Peyer's patch (tissue), 4 donors: Measurements from ENCODE around the gene FAM83F.

ENCODE experiments used
- POLR2A ChIP-seq, 2 donors: fragments of 450-650 bp; IDR thresholded peaks; one replicate each; pipeline ENCODE4 v1.5.1; 2017; ENCODE audit warnings: antibody characterized with exemption in 2 of 2, mild to moderate bottlenecking in 2 of 2, moderate library complexity in 2 of 2
- TF ChIP-seq, protein P1 (sequence below), 6 experiments: fragments of 450-650 bp in 4 of 6; fragments of 200-600 bp in 2 of 6; sonication (generic) in 1 of 6; IDR thresholded peaks; one replicate each; pipeline ENCODE4 v1.5.1; 2017 to 2019; ENCODE audit warnings: antibody characterized with exemption in 6 of 6, mild to moderate bottlenecking in 3 of 6, moderate library complexity in 1 of 6

- TF ChIP-seq, protein P1, sequence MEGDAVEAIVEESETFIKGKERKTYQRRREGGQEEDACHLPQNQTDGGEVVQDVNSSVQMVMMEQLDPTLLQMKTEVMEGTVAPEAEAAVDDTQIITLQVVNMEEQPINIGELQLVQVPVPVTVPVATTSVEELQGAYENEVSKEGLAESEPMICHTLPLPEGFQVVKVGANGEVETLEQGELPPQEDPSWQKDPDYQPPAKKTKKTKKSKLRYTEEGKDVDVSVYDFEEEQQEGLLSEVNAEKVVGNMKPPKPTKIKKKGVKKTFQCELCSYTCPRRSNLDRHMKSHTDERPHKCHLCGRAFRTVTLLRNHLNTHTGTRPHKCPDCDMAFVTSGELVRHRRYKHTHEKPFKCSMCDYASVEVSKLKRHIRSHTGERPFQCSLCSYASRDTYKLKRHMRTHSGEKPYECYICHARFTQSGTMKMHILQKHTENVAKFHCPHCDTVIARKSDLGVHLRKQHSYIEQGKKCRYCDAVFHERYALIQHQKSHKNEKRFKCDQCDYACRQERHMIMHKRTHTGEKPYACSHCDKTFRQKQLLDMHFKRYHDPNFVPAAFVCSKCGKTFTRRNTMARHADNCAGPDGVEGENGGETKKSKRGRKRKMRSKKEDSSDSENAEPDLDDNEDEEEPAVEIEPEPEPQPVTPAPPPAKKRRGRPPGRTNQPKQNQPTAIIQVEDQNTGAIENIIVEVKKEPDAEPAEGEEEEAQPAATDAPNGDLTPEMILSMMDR (IDR thresholded peaks at IDR 0.05), result no peak
- no peak for TF ChIP-seq POLR2A (IDR thresholded peaks at IDR 0.05)
Measured at GRCh38 chr22:40036126-40036525, 41.4 kb downstream of the FAM83F start.
